ENCODE measurements around the gene MTHFR.
"Not testable (repeated sequence)": the region's sequence is repeated elsewhere in the genome, so short reads cannot be mapped to it uniquely, and the experiment has no call there.

Gene MTHFR

DNA sequence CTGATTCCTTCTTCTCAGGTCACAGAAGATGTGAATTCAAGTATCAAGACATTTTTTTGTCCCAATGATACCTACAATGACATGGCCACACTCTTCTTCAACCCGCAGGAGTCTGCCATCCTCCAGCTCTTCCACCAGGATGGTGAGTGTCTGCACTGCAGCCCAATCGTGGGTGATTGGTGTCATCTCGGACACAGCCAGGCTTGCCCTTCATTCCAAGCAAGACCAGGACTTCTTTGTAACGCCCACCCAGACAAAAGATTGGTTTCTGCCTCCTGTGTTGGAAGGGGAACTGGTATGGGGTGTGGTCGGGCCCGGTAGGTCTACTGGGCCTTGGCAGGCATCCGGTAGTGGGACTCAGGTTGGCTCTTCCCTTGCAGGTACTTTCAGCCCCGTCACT, 27.7 kb upstream of the MTHFR start:
- DNase-seq (ENCODE audit: low spot score), result no peak

DNA sequence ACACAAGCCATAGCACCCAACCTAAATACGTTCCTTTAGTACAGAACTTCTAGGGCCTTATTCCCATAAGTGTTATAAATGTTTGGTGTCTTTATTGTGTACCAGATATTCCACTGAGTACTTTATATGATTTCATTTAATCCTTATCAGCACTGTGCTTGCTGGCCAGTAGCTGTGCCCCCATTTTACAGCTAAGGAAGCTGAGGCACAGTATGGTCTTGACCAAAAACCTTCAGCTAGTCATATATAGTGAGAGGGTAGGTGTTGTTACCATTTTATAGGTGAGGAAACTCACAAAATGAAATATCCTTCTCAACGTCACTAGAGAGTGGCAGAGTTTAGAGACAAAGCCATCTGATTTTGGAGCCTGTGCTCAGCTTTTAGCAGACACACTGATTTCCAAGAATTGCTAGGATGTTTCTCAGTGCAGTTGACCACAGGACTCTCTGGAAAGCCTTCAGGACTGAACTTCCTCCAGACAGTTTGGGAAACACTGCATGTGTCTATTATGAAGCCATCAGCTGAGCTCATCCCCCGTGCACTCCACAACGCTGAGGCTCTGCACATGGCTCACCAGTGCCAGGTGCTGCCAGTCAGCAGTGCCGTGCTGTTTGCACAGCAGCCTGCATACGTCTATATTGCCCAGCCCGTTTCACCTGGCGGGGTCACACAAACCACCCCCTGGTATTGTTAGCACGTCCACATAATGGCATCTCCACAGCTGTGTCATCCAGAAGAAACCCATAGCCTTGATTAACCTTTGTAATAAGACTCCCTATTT, 26.4 kb upstream of the MTHFR start:
- DNase-seq (ENCODE audit: low spot score), result no peak

DNA sequence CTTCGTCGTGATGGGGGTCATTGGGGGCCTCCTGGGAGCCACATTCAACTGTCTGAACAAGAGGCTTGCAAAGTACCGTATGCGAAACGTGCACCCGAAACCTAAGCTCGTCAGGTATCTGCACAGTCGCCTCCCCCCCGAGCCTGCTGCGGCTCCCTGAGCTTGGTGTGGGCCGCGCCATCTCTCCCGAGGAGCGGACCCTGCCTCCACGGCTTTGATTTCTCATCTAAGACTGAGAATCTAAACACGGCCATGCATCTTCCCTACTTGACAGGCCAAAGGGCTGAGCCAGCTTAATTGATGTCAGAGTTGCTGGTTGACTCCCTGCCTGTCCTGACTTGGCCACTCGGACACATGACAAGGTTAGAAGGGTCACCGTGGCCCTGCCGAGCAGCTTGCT, 22.7 kb upstream of the MTHFR start:
- no peak for DNase-seq (ENCODE audit: low spot score)

DNA sequence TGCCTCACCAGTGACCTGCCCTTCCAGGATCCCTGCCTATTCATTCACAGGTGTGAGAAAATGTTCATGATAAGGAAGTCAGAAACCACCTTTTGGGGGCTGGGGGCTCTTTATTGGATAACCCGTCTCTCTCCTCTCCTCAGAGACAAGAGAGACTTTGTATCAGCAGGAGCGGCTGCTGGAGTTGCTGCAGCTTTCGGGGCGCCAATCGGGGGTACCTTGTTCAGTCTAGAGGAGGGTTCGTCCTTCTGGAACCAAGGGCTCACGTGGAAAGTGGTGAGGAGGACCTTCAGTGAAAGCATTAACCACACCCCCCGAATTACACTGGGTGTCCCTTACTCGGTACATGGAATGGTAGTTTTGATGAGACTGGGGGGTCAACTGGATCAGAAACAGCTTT, 21.2 kb upstream of the MTHFR start:
- DNase-seq (ENCODE audit: low spot score), result no peak

DNA sequence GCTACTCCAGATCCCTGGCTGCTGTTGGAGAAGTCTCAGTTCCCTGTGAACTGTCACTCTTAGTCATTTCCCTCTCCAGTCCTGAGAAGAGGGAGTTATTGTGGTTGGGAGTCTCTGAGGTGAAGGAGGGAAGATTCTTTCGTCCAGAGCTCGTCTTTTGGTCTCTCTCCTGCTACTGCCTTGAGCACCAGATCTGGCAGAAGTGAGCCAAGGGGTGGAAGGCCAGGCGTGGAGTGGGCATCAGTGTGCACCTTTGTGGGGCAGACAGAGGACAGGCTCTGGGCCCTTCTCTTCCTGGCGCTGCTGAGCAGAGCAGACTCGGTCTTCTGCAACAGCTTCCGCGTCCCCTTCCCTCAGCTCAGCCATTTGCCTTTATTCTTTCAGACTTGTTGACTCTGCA, 19.4 kb upstream of the MTHFR start:
- no peak for DNase-seq (ENCODE audit: low spot score)

DNA sequence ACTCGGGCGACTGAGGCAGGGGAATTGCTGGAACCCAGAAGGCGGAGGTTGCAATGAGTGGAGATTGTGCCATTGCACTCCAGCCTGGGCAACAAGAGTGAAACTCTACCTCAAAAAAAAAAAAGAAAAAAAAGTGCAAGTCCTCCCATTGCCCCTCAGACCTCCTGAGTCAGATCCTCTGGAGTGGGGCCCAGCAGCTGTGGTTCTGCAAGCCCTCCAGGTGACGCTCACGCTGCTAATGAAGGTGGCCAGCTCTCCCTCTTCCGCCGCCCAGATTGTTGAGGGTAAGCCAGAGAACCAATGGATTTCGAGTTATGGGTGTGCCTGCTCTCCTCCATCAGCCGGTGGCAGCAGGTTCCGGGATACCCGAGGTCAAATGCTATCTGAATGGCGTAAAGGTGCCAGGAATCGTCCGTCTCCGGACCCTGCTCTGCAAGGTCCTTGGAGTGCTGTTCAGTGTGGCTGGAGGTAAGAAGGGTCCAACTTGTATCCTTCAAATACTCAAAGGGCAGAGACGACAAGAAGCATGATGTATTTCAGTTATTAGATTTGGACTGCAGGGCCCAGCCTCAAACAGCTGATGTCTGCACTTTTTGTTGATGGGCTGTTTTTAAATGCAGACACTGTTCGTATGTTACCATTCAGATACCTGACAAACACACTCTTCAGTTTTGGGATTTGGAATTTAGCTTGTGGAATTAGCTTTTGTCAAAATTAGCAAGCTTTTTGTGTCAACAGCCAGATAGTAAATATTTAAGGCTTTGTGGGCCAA, 17.8 kb upstream of the MTHFR start:
- no peak for DNase-seq (ENCODE audit: low spot score)

DNA sequence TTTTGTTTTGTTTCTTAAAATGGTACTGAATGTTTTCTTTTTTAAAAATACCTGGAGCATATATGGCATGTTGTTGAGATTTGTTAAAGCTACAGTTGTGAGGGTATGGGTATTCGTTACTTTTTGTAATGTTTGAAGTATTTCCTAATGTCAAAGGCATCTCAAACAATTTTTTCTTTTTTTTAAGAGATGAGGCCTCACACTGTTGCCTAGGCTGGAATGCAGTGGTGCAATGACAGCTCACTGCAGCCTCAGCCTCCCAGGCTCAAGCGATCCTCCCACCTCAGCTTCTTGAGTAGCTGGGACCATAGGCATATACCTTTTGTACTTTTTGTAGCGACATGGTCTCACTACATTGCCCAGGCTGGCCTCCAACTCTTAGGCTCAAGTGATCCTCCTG, 16.3 kb upstream of the MTHFR start:
- DNase-seq (ENCODE audit: low spot score), result no peak

DNA sequence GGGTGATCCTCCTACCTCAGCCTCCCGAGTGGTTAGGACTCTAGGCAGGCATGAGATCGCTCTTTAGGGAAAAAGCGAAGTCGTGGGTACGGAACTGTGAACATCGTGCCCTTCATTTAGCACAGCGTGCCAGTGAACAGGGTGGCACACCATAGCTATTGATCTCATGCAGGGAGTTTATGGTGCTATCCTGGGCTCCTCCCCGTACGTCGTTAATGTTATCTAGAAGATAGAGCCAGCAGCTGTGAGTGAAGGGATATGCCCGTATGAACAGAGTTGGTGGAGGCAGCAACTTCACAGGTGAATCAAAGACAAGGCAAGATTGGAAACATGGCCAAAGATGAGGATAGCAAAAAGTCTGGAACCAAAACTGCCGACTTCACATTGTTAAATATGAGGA, 11.4 kb upstream of the MTHFR start:
- no peak for DNase-seq (ENCODE audit: low spot score)

DNA sequence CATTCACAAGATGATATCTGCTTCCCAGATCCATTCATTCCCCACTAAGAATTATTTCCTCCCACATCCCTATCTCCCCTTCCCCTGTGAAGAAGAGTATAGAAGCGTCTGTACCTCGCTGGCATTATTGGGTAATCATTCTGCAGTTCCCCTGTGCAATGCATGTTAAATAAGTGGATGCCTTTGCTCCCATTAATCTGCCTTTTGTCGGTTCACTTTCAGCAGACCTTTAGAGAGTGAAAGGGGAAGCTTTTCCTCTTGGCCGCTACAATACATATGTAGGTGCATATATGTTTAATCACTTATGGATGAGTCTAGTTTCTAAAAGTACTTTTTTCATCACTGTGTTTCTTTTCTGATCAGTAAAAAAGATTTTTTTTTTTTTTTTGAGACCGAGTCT, 7.3 kb upstream of the MTHFR start:
- DNase-seq (ENCODE audit: low spot score), result no peak

DNA sequence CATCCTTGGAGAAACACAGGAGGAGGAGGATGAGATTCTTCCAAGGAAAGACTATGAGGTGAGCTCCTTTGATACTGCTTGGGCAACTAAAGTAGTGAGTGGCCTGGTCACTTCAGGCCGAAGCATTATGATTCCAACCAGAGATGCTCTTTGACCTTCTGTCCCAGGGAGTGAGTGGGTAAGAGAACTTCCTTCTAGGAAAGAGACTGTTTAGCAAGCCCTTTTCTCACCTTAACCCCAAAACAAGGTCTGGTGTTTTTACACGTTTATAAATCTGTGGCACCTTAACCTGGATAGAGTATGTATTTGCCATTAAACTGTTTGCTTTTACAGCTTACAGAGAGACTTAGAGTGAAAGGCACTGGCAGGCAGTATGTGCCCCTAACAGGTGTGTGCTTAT, 1.4 kb upstream of the MTHFR start:
- DNase-seq (ENCODE audit: low spot score), result no peak

DNA sequence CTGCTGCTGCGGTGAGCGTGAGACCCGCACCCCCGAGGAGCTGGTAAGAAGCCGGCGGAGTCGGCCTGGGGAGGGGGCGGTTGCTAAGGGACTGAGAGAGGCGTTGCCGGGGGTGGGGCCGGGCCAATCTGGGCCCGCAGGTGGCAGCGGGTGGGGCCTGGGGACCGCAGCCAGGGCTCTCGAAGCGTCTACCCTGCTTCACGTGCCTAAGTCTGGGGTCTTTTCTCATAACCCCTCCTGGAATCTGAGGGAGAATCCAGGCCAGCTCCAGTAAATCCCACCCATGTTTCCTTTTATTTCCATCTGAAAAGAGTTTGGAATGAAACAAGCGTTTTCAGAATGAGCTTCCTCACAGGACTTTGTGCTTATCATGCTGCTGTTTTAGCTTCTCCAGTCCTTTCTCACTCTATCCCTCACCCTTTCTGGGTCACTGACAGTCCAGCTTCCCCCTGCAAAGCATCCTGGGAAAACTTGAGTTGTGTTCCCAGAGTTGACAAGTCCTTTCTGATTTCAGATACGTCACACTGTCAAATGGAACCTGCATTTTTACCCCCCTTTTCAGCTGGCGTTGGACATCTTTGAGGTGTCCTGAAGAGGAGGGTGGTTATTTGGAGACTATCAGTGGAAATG, 658 bp upstream of the MTHFR start:
- peak; percentile 30 for DNase-seq (ENCODE audit: low spot score)

DNA sequence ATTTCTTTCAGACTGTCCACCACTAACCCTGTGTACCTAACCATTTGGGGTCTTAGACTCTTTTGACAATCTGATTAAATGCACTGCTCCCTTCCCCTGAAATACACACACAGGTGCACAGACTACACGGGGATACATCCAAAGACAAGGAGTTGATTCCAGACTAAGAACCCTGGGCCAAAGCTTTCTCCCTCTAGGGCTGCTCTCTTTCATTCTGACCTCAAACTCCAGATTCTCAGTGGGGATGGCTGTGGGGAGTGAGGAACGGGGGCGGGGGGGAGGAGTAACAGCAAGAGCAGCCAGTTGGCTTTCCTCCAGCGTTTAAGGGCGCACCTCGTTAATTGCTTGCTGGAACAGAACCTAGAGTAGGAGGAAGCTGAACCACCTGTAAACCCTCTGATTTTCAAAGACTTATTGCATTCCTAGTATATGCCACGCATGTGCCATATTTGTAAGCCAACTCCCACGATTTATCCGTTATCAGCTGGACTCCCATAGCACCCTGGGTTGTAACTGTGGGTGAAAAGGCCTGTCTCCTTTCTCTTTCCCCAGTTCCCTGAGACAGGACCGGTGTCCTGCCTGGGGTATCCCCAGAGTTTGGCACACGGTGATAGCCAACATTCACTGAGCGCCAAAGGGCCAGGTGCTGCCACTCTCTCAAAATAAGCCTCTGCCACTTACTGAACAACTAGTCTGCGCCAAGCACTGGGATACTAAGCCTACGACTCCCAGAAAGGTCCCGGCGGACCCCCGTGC, 920 bp downstream of the MTHFR start:
- DNase-seq (ENCODE audit: low spot score), result peak; percentile 65

DNA sequence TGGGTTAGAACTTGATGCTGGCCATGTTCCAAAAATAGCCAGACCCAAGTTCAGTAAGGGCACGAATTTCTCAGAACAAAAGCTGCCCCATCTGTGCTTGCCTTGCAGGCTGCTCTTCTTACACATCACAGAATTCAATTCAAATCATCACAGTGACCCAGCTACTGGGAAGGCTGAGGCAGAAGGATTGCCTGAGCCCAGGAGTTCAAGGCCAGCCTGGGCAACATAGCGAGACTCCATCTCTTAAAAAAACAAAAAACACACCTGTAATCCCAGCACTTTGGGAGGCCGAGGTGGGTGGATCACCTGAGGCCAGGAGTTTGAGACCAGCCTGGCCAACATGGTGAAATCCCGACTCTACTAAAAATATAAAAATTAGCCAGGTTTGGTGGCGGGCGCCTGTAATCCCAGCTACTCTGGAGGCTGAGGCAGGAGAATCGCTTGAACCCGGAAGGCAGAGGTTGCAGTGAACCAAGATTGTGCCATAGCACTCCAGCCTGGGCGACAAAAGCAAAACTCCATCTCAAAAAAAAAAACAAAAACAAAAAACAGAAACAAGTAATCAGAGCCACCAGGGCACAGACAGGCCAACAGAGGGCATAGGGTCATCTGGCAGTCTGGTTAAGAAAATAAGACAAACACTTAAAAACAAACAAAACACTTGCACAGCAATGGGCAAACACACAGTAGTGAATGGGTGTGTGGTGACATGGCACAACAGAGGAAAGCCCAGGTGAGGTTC, 1.7 kb downstream of the MTHFR start:
- not testable (repeated sequence) for DNase-seq (ENCODE audit: low spot score)

DNA sequence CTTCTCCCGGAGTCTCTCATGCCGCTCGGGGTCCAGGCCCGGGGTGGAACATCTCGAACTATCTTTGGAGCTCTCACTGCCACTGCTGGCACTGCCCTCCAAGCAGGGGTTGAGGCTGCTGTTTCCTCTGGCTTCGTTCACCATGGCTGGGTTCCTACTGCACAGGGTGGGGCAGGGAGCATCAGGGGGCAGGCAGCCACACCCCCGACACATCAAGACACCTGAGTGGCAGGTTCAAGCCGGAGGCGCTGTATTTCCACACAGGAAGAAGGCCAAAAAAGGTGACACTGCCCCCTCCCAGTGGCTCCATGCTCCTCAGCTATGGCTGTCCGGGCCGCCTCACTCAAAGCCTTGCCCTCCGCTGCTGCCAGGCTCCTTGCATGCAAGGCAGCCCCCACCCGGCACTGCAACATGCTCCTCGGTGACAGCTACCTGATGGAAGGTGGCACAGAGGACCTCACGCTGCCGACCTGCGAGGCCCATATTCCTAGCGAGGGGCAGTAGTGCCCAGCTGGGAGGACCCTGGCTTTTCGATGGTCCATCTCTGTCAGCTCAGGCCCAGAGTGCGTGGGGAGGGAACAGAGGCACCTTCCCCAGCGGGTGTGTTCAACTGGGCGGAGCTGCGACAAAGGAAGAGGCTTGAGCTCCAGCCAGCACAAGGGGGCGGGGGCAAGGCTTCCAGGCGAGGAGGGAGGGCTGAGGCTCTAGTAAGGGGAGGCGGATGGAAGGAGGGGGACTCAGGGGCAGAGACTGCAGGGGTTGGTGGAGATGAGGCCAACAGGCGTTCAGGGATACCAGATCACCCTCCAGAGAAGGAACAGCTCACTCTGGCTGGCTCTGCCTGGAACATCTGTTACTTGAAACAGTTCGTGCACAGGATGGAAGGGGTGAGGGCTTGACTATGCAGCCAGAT, 2.5 kb downstream of the MTHFR start:
- DNase-seq (ENCODE audit: low spot score), result peak; percentile 31

DNA sequence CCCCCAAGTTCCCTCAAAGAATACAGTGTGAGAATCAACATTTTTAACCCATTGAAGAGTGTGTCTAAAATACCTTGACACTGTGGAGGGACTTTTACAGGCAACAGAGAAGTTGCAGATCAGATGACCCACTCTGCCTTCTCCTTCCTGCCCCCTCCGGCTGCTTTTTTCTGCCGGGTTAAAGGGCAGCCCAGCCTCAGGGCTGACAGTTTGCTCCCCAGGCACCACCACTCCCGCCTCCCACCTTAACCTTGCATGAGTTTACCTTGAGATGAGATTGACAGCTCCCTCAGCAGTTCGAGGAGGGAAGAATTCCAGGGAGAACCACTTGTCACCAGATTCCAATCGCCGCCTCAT, 3.2 kb downstream of the MTHFR start:
- no peak for DNase-seq (ENCODE audit: low spot score)

DNA sequence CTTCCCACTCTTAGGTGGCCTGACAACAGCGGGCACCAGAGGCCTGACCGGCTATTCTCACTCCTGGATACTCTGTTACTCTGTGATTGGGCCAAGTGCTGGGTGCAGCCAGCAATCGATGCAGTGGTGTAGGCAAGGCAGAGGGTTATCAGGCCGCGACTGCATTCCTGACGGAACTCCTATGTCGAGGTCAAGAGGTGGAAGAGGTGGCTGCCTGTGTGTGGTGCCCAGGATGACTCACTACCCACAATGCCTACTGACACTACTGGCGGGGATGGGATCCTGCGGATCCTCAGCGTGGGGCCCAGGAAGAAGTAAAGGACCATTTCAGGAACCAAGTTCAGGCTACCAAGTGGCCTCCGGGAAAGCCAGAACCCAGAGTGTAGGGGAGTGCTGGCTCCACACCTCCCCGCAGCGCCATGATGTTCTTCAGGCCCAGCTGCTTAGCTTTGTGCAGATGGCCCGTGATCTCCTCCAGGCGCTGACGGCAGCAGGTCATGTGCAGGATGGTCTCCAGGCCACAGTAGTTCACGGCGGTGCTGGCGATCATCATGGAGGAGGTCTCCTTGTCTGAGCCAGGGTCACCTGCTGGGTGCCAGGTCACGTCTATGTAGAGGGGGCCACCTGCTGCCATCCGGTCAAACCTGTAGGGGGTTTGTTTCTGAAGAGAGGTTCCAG, 4.9 kb downstream of the MTHFR start:
- peak; percentile 67 for DNase-seq (ENCODE audit: low spot score)

DNA sequence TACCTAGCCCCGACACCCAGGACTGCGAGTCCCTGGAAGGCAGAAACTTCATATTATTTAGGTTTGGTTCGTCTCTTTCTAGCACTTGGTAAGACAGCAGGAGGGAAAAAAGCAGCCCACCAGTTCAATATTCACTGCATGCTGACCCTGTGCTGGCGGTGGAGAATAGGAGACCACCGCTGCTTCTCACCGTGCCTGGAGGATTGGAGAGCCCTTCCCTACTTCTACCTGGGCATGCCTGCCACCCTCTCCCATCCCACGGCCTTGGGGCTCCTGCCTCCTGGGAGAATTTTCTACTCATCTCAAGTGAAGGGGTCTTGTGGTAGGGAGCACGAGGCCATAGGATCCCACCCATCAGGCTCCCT, 5.4 kb downstream of the MTHFR start:
- no peak for DNase-seq (ENCODE audit: low spot score)

DNA sequence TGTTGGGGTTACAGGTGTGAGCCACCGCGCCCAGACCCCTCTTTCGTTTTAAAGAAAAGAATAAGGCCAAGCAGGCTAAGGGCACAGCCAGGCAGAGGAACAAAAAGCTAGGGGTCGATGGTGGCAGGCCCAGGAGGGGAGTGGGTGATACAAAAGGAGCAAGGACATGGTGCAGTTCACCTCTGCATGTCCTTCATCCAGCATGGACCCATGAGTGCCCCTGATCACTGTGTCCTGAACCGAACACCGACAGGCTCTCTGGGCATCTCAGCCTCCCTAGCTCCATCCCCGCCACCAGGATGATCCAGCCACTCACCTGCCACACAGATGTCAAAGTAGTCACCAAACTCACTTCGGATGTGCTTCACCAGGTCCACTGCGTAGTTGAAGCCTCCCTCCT, 5.9 kb downstream of the MTHFR start:
- no peak for DNase-seq (ENCODE audit: low spot score)

DNA sequence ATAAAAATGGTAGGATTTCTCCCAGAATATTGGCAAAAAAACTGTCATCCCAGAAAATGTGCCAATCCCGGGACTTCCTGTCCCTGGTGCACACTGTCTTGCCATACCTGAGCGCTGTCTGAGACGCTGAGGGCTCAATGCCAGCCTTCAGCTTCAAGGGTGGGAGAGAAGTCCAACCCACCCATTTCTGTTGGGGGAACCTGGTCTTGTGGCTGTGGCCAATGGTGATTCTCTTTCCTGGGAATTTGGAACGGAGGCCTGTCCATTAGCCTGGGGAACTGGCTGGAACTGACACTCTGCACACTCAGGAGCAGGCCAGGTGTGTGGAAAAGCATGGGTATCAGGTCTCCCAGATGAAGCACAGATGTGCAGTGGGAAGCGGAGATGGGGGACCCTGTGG, 6.7 kb downstream of the MTHFR start:
- DNase-seq (ENCODE audit: low spot score), result no peak

DNA sequence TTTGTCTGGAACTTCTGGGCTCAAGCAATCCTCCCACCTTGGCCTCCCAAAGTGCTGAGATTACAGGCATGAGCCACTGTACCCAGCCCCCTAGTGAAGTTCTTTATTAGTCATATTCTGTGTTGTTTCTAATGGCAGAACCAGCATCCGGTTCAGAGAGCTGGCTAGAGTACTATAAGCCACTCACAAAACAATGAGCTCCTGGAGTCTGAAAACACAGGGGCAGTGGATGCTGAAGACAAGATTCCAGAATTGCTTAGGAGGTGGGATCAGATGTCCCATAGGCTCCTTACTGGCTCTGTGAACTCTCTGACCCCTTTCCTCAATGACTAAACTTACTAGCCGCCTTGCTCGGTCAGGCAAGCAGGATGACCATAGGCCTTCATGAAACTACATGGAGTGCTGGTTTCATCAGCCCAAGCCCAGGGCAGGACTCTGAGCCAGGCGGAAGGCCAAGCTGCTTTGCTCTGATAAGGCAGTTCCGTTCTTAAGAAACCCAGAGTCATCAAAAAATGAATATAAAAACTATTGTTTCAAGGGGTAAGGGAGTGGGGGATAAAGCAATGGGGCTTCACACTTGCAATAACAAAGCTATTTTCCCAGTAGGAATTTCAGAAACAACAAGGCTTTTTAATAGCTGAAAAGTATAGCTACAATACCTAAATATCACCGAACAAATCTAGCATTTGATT, 8.1 kb downstream of the MTHFR start:
- DNase-seq (ENCODE audit: low spot score), result no peak
